Retinal pigment epithelial cell (primary cell): ENCODE data around the gene SMAD3.

Experiments used
- DNase-seq: peaks from one replicate; pipeline ENCODE4 v3.0.0-alpha.2; 2010; ENCODE audit warnings: low read depth
- H3K4me3 ChIP-seq: 2 replicates; pipeline ENCODE4 v1.5.1; 2011; ENCODE audit warnings: mild to moderate bottlenecking, low read length, control low read depth, moderate library complexity
- TF ChIP-seq, protein P1 (sequence below): conservative IDR thresholded peaks from 2 replicates; pipeline ENCODE4 v1.5.1; 2011; ENCODE audit warnings: low read depth, low read length, control low read depth, inconsistent platforms

Gene SMAD3

DNA sequence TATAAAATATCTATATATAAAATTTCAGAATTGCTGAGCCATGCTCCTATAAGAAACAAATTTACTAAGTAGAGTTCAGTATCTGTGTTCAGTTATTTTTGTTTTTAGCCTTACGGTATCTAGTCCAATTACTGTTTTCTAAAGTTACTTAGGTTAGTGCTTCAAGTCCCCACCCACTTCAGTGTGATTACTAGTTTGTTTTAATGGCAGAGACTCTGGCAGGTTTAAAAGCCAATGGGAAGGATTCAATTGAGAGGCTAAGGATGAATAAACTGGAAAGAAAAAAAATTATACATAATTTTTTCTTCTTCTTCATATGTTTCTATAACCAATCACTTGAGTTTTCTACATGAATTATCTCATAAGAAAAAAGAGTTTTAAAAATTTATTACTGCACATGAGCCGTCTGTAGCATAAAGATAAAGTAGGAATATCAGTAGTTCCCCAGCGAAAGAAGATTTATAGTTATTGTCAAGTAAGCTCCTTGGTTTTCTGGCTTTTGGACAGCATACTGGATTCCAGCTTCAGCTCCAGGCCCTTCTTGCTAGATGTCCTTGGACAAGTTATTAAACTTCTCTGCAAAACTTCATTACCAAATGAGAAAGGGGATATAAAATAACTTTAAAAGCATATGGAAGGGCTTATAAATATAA is 142.3 kb downstream of the SMAD3 start:
- no peak for DNase-seq
- TF ChIP-seq, protein P1, sequence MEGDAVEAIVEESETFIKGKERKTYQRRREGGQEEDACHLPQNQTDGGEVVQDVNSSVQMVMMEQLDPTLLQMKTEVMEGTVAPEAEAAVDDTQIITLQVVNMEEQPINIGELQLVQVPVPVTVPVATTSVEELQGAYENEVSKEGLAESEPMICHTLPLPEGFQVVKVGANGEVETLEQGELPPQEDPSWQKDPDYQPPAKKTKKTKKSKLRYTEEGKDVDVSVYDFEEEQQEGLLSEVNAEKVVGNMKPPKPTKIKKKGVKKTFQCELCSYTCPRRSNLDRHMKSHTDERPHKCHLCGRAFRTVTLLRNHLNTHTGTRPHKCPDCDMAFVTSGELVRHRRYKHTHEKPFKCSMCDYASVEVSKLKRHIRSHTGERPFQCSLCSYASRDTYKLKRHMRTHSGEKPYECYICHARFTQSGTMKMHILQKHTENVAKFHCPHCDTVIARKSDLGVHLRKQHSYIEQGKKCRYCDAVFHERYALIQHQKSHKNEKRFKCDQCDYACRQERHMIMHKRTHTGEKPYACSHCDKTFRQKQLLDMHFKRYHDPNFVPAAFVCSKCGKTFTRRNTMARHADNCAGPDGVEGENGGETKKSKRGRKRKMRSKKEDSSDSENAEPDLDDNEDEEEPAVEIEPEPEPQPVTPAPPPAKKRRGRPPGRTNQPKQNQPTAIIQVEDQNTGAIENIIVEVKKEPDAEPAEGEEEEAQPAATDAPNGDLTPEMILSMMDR, result no peak
- no peak overlapping the region for H3K4me3 ChIP-seq

DNA sequence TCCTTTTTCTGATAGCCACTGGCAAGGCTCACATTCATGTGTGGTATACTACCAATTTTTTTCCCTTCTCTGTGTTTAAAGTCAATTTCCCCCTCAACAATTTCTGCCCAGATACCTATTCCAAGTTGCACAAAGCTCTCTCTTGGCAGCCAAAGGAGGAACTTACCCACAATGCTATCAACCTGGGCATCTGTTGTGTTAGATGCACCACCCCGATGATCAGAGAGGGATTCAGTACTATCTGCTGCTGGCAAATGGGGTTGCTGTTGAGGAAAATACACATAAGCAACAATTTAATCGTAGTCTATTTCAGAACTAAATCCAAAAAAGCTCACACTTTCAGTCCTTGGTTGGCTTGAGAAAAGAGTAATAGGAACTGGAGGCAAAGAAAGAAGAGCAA is 143.0 kb downstream of the SMAD3 start:
- TF ChIP-seq, protein P1, result no peak
- H3K4me3 ChIP-seq, result no peak overlapping the region
- DNase-seq, result no peak

DNA sequence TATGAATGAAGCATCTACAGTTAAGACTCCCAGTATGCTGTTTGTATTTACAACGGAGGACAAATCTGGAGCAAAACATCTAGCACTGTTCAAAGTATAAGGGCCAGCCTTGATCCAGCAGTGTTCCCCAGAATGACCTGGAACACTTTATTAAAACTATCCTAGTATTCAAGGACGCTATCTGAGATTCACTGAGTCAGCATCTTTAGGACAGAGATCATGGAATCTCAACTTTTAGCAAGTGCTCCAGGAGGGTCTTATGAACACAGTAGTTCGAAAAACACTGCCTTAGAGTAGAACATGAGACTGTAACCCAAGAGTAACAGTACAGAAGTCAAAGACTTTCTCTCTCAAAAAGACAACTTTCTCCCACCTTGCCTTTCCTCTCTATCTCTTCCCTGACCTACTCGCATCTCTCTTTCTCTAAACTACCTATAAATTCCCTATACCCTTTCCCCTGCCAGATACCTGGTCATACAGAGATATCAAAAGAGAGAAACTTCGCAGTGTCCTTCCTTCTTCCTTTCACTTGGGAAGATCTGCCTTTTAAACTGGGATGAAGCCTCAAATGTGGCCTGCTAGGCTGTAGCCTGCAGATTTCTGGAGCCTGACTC is 145.3 kb downstream of the SMAD3 start:
- H3K4me3 ChIP-seq, result no peak overlapping the region
- TF ChIP-seq, protein P1, result no peak
- no peak for DNase-seq

DNA sequence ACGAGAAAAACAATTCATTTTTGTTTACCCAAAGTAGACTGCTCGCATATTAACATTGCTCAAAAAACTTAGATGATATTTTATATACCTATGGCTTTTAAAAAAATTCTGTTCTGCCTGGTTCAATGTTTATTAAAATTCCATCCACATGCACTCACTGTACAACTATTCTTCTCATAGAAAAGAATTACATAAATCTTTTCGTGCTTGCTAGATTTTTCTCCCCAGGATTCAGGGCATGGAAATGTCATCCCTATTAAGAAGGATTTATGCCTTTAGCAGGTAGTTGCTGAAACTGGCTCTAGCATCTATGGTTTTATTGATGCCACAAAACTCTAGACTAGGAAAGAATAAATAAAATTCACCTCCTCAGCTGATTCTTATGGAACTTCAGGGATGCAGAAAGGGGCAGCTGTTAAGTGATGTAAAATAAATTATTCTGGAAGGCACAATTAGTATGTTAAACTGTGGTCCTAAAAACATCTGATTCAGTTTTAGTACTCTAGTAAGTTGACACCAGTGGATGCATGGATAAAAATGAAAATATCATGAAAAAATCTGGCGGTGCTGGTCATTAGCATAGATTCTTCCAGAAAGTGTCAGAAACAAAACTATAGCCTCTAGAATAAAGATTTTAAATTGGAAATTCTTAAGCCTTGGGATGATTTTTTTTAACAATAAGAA is 147.4 kb downstream of the SMAD3 start:
- DNase-seq, result no peak

DNA sequence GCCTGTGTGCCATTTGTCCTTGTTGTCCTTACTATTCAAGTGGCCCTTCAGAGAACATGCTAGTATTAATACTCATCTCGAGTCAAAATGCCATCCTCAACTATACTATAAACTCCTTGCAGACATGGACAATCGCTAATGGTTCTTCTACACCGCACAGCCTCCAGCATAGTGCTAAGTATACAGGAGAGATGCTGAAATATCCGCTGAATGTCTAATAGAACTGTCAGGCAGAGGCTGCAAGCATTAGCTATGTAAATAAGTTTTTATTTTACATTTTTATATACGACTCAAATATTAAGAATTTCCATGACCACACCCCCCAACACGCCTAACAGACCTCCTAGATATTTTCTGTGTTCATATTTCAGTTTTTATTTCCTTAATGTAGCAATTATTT is 149.7 kb downstream of the SMAD3 start:
- TF ChIP-seq, protein P1, result no peak
- DNase-seq, result no peak
- H3K4me3 ChIP-seq, result no peak overlapping the region

More for the DNA sequence above, 147.4 kb downstream of the SMAD3 start:
- no peak overlapping the region for H3K4me3 ChIP-seq
- TF ChIP-seq, protein P1, result no peak

DNA sequence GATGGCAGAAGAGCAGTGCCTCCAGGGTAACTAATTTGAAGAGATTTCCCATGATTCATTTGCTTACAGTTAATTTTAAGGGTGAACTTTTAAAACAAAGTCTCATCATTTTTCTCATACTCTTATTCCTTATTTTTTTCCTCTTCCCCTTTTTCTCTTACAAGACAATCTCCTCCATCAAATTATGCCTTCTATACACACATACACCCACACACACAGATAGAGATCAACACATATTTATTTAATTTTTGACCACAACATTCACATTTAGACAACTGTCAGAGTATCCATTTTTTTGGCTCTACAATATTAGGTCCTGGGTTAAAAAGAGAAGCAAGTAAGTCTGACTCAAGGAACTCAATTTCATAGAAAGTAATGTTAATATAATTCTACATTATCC is 151.5 kb downstream of the SMAD3 start:
- H3K4me3 ChIP-seq, result no peak overlapping the region
- TF ChIP-seq, protein P1, result no peak
- no peak for DNase-seq
